HEK293 (cell line): ENCODE measurements around the gene KIF18A.

Source experiments
- CTCF ChIA-PET: fragments of 350-600 bp; formaldehyde crosslinking; extraction: SDS; loops from one replicate; lab custom pipeline; 2021; ENCODE audit warnings: antibody characterized with exemption; lab: Yijun Ruan, JAX
- POLR2A ChIA-PET: fragments of 300-600 bp; formaldehyde crosslinking; extraction: SDS; loops from one replicate; lab custom pipeline; 2020; ENCODE audit warnings: antibody characterized with exemption, inconsistent platforms; lab: Yijun Ruan, JAX
- H3K27ac ChIP-seq: fragments of 200-500 bp; sonication (Bioruptor generic); 2 replicates; pipeline ENCODE4 v1.5.1; 2014; ENCODE audit warnings: low read depth, low read length, control low read depth, inconsistent platforms; ENCODE audit errors: extremely low read depth
- H3K36me3 ChIP-seq, 2 experiments: fragments of 200-500 bp in 1 of 2; sonication (Bioruptor generic) in 1 of 2; 1 replicate in 1 of 2; 2 replicates in 1 of 2; pipeline ENCODE4 v1.5.1; 2014 to 2017; ENCODE audit warnings: inconsistent platforms in 2 of 2, low read length in 2 of 2; ENCODE audit not compliant: control insufficient read depth in 2 of 2, insufficient read depth in 1 of 2
- H3K4me1 ChIP-seq: fragments of 200-500 bp; sonication (Bioruptor generic); 2 replicates; pipeline ENCODE4 v1.5.1; 2014; ENCODE audit warnings: mild to moderate bottlenecking, low read length, inconsistent platforms; ENCODE audit not compliant: control insufficient read depth, insufficient read depth
- H3K4me3 ChIP-seq: 2 replicates; pipeline ENCODE4 v1.5.1; 2011; ENCODE audit warnings: low read depth, mild to moderate bottlenecking, control low read depth, low read length, moderate library complexity
- H3K9me3 ChIP-seq: fragments of 200-500 bp; sonication (Bioruptor generic); 2 replicates; pipeline ENCODE4 v1.5.1; 2014; ENCODE audit warnings: low read depth, low read length, inconsistent platforms; ENCODE audit not compliant: control insufficient read depth, insufficient read depth
- FEZF1 ChIP-seq: fragments of 450-650 bp; formaldehyde crosslinking; IDR thresholded peaks from 2 replicates; pipeline ENCODE4 v1.5.1; 2016; ENCODE audit warnings: missing biosample characterization, missing genetic modification characterization
- GLIS2 ChIP-seq: fragments of 450-650 bp; formaldehyde crosslinking; IDR thresholded peaks from 2 replicates; pipeline ENCODE4 v1.5.1; 2016; ENCODE audit warnings: missing biosample characterization, missing genetic modification characterization
- HOXA7 ChIP-seq: sonication (generic); formaldehyde crosslinking; IDR thresholded peaks from 2 replicates; pipeline ENCODE4 v1.8.1; 2022; ENCODE audit warnings: missing genetic modification reagents, borderline replicate concordance
- KLF1 ChIP-seq: fragments of 450-650 bp; formaldehyde crosslinking; IDR thresholded peaks from 2 replicates; pipeline ENCODE4 v1.5.1; 2016; ENCODE audit warnings: missing biosample characterization, missing genetic modification characterization
- SALL2 ChIP-seq: fragments of 450-650 bp; formaldehyde crosslinking; IDR thresholded peaks from 2 replicates; pipeline ENCODE4 v1.5.0; 2017; ENCODE audit warnings: missing biosample characterization, mild to moderate bottlenecking, missing genetic modification characterization, borderline replicate concordance
- SP3 ChIP-seq: fragments of 450-650 bp; formaldehyde crosslinking; IDR thresholded peaks from 2 replicates; pipeline ENCODE4 v1.5.1; 2016; ENCODE audit warnings: missing biosample characterization, missing genetic modification characterization
- ZBTB20 ChIP-seq: fragments of 450-650 bp; formaldehyde crosslinking; IDR thresholded peaks from 2 replicates; pipeline ENCODE4 v1.5.1; 2016; ENCODE audit warnings: missing biosample characterization, missing genetic modification characterization
- ZIC2 ChIP-seq: fragments of 450-650 bp; formaldehyde crosslinking; IDR thresholded peaks from 2 replicates; pipeline ENCODE4 v1.5.1; 2016; ENCODE audit warnings: missing biosample characterization, missing genetic modification characterization
- ZNF157 ChIP-seq: fragments of 450-650 bp; formaldehyde crosslinking; IDR thresholded peaks from 2 replicates; pipeline ENCODE4 v1.5.1; 2016; ENCODE audit warnings: missing biosample characterization, missing genetic modification characterization
- ZNF174 ChIP-seq: fragments of 450-650 bp; formaldehyde crosslinking; IDR thresholded peaks from 2 replicates; pipeline ENCODE4 v1.5.0; 2017; ENCODE audit warnings: missing biosample characterization, mild to moderate bottlenecking, missing genetic modification characterization
- ZNF19 ChIP-seq: fragments of 450-650 bp; formaldehyde crosslinking; IDR thresholded peaks from 2 replicates; pipeline ENCODE4; 2016; ENCODE audit warnings: missing biosample characterization, missing genetic modification characterization, low read depth
- ZNF266 ChIP-seq: fragments of 450-650 bp; formaldehyde crosslinking; IDR thresholded peaks from 2 replicates; pipeline ENCODE4 v1.5.1; 2016; ENCODE audit warnings: missing biosample characterization, missing genetic modification characterization, low read depth
- ZNF274 ChIP-seq, 2 experiments: fragments of 200-500 bp in 1 of 2; fragments of 450-650 bp in 1 of 2; sonication (Bioruptor generic) in 1 of 2; formaldehyde crosslinking in 1 of 2; IDR thresholded peaks; 2 replicates each; pipeline versions ENCODE4 v1.5.1 to v1.6.1; 2014 to 2016; ENCODE audit warnings: borderline replicate concordance in 1 of 2, inconsistent platforms in 1 of 2, low read length in 1 of 2, missing biosample characterization in 1 of 2, missing genetic modification characterization in 1 of 2
- ZNF37A ChIP-seq: fragments of 450-650 bp; IDR thresholded peaks from 2 replicates; pipeline ENCODE4 v1.5.1; 2018; ENCODE audit warnings: missing biosample characterization, missing genetic modification characterization
- ZNF530 ChIP-seq: fragments of 450-650 bp; formaldehyde crosslinking; IDR thresholded peaks from 2 replicates; pipeline ENCODE4 v1.5.1; 2016; ENCODE audit warnings: low read depth, missing biosample characterization, missing genetic modification characterization
- ZNF544 ChIP-seq: fragments of 450-650 bp; formaldehyde crosslinking; IDR thresholded peaks from 2 replicates; pipeline ENCODE4 v1.5.0; 2017; ENCODE audit warnings: missing biosample characterization, missing genetic modification characterization
- ZNF558 ChIP-seq: fragments of 450-650 bp; formaldehyde crosslinking; IDR thresholded peaks from 2 replicates; pipeline ENCODE4 v1.5.1; 2016; ENCODE audit warnings: missing biosample characterization, missing genetic modification characterization
- ZNF626 ChIP-seq: fragments of 450-650 bp; sonication (Bioruptor Pico); formaldehyde crosslinking; IDR thresholded peaks from 2 replicates; pipeline ENCODE4 v1.5.1; 2018; ENCODE audit warnings: missing biosample characterization, missing genetic modification characterization, inconsistent platforms
- ZNF701 ChIP-seq: fragments of 450-650 bp; formaldehyde crosslinking; IDR thresholded peaks from 2 replicates; pipeline ENCODE4 v1.5.1; 2016; ENCODE audit warnings: missing biosample characterization, missing genetic modification characterization
- ZNF768 ChIP-seq: fragments of 450-650 bp; formaldehyde crosslinking; IDR thresholded peaks from 2 replicates; pipeline ENCODE4 v1.5.1; 2018; ENCODE audit warnings: missing biosample characterization, mild to moderate bottlenecking, missing genetic modification characterization
- ZNF777 ChIP-seq: fragments of 450-650 bp; formaldehyde crosslinking; IDR thresholded peaks from 2 replicates; pipeline ENCODE4 v1.5.1; 2017; ENCODE audit warnings: missing biosample characterization, missing genetic modification characterization, borderline replicate concordance
- ZNF785 ChIP-seq: fragments of 450-650 bp; formaldehyde crosslinking; IDR thresholded peaks from 2 replicates; pipeline ENCODE4 v1.5.1; 2016; ENCODE audit warnings: missing biosample characterization, missing genetic modification characterization
- ZNF791 ChIP-seq: fragments of 450-650 bp; formaldehyde crosslinking; IDR thresholded peaks from 2 replicates; pipeline ENCODE4 v1.5.1; 2016; ENCODE audit warnings: missing biosample characterization, missing genetic modification characterization
- TF ChIP-seq, protein P1 (sequence below): fragments of 450-650 bp; formaldehyde crosslinking; IDR thresholded peaks from 2 replicates; pipeline ENCODE4 v1.5.1; 2016; ENCODE audit warnings: missing biosample characterization, missing genetic modification characterization
- TF ChIP-seq, protein P2 (sequence below): fragments of 450-650 bp; formaldehyde crosslinking; IDR thresholded peaks from 2 replicates; pipeline ENCODE4 v1.5.0; 2017; ENCODE audit warnings: missing biosample characterization, missing genetic modification characterization, borderline replicate concordance
- TF ChIP-seq, protein P3 (sequence below): fragments of 450-650 bp; formaldehyde crosslinking; IDR thresholded peaks from 2 replicates; pipeline ENCODE4 v1.5.1; 2016; ENCODE audit warnings: missing biosample characterization, missing genetic modification characterization
- TF ChIP-seq, protein P4 (sequence below): fragments of 450-650 bp; formaldehyde crosslinking; IDR thresholded peaks from 2 replicates; pipeline ENCODE4 v1.5.1; 2016; ENCODE audit warnings: missing biosample characterization, missing genetic modification characterization
- TF ChIP-seq, protein P5 (sequence below): fragments of 450-650 bp; formaldehyde crosslinking; IDR thresholded peaks from 2 replicates; pipeline ENCODE4 v1.5.1; 2016; ENCODE audit warnings: missing biosample characterization, missing genetic modification characterization

KIF18A gene

DNA sequence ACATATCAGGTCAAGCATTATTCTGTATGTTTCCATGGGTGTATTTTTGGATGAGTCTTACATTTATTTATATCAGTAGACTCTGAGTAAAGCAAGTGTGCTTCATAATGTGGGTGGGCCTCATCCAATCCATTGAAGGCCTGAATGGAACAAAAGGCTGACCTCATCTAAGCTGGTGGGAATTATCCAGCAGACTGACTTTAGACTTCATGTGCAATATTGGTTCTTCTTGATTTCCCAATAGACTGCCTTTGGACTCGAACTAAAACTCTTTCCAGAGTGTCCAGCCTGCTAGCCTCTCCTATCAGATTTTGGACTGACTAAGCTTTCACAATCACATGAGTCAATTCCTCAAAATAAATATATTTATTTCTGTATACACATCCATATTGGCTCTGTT, 116.2 kb downstream of the KIF18A start:
- TF ChIP-seq ZNF157 (tag by site-specific recombination) (no peak), ZNF530 (tag by site-specific recombination) (no peak), ZNF785 (tag by site-specific recombination) (no peak), ZNF174 (tag by site-specific recombination) (no peak), SP3 (tag by site-specific recombination) (no peak), ZNF626 (tag by site-specific recombination) (no peak), ZNF791 (tag by site-specific recombination) (no peak), ZNF266 (no peak)
- TF ChIP-seq, all 188 proteins: peak for 0
- Histone ChIP-seq H3K36me3 (no peaks in the 10 kb centered on the region), H3K4me3 (no peak overlapping the region), H3K9me3 (no peaks in the 10 kb centered on the region), H3K27ac (no peak overlapping the region), H3K4me1 (no peaks in the 10 kb centered on the region)
- ChIA-PET CTCF (no interaction called here), POLR2A (no interaction called here)

DNA sequence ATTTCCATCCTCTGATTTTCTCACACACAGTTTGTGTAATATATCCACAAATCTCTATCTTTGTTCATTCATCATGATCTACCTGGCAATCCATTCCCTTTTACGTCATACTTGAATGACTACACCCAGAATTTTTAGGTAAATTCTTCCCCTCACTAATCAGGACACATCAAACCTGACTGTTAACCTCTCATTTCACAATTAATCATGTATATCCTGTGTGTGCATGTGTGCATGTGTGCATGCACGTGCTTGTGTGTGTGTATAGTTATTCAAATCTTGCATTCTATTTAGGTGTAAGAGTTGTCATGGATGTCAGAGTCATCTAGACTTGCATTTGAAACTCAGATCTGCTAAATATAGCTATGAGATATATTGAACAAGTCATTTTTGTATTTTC, 130.4 kb downstream of the KIF18A start:
- Histone ChIP-seq H3K27ac (no peak overlapping the region), H3K4me1 (no peaks in the 10 kb centered on the region), H3K36me3 (no peaks in the 10 kb centered on the region), H3K4me3 (no peak overlapping the region), H3K9me3 (no peaks in the 10 kb centered on the region)
- POLR2A ChIA-PET, result no interaction called here
- TF ChIP-seq HOXA7 (CRISPR knock-in tag), result no peak
- no peak for TF ChIP-seq ZNF701
- no peak for TF ChIP-seq ZBTB20 (tag by site-specific recombination)
- TF ChIP-seq ZNF274 (IDR thresholded peaks at IDR 0.05; ENCODE audit: low read length), result no peak
- no peak for TF ChIP-seq ZNF274 (tag by site-specific recombination; IDR thresholded peaks at IDR 0.05; ENCODE audit: borderline replicate concordance)
- TF ChIP-seq, protein P1, sequence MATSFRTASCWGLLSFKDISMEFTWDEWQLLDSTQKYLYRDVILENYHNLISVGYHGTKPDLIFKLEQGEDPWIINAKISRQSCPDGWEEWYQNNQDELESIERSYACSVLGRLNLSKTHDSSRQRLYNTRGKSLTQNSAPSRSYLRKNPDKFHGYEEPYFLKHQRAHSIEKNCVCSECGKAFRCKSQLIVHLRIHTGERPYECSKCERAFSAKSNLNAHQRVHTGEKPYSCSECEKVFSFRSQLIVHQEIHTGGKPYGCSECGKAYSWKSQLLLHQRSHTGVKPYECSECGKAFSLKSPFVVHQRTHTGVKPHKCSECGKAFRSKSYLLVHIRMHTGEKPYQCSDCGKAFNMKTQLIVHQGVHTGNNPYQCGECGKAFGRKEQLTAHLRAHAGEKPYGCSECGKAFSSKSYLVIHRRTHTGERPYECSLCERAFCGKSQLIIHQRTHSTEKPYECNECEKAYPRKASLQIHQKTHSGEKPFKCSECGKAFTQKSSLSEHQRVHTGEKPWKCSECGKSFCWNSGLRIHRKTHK (tag by site-specific recombination), result no peak
- TF ChIP-seq ZNF544 (tag by site-specific recombination), result no peak
- TF ChIP-seq, protein P2, sequence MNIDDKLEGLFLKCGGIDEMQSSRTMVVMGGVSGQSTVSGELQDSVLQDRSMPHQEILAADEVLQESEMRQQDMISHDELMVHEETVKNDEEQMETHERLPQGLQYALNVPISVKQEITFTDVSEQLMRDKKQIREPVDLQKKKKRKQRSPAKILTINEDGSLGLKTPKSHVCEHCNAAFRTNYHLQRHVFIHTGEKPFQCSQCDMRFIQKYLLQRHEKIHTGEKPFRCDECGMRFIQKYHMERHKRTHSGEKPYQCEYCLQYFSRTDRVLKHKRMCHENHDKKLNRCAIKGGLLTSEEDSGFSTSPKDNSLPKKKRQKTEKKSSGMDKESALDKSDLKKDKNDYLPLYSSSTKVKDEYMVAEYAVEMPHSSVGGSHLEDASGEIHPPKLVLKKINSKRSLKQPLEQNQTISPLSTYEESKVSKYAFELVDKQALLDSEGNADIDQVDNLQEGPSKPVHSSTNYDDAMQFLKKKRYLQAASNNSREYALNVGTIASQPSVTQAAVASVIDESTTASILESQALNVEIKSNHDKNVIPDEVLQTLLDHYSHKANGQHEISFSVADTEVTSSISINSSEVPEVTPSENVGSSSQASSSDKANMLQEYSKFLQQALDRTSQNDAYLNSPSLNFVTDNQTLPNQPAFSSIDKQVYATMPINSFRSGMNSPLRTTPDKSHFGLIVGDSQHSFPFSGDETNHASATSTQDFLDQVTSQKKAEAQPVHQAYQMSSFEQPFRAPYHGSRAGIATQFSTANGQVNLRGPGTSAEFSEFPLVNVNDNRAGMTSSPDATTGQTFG (tag by site-specific recombination), result no peak
- TF ChIP-seq FEZF1, result no peak
- TF ChIP-seq, protein P3, sequence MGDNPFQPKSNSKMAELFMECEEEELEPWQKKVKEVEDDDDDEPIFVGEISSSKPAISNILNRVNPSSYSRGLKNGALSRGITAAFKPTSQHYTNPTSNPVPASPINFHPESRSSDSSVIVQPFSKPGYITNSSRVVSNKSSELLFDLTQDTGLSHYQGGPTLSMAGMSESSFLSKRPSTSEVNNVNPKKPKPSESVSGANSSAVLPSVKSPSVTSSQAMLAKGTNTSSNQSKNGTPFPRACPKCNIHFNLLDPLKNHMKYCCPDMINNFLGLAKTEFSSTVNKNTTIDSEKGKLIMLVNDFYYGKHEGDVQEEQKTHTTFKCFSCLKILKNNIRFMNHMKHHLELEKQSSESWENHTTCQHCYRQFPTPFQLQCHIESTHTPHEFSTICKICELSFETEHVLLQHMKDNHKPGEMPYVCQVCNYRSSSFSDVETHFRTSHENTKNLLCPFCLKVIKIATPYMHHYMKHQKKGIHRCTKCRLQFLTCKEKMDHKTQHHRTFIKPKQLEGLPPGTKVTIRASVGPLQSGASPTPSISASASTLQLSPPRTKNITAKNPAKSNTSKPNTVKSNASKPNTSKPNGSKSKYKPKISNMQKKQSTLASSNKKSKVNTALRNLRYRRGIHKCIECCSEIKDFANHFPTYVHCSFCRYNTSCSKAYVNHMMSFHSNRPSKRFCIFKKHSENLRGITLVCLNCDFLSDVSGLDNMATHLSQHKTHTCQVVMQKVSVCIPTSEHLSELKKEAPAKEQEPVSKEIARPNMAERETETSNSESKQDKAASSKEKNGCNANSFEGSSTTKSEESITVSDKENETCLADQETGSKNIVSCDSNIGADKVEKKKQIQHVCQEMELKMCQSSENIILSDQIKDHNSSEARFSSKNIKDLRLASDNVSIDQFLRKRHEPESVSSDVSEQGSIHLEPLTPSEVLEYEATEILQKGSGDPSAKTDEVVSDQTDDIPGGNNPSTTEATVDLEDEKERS (tag by site-specific recombination), result no peak
- no peak for TF ChIP-seq ZNF19 (tag by site-specific recombination)
- TF ChIP-seq ZNF777 (tag by site-specific recombination), result no peak
- no peak for TF ChIP-seq ZNF558 (tag by site-specific recombination)
- TF ChIP-seq, protein P4, sequence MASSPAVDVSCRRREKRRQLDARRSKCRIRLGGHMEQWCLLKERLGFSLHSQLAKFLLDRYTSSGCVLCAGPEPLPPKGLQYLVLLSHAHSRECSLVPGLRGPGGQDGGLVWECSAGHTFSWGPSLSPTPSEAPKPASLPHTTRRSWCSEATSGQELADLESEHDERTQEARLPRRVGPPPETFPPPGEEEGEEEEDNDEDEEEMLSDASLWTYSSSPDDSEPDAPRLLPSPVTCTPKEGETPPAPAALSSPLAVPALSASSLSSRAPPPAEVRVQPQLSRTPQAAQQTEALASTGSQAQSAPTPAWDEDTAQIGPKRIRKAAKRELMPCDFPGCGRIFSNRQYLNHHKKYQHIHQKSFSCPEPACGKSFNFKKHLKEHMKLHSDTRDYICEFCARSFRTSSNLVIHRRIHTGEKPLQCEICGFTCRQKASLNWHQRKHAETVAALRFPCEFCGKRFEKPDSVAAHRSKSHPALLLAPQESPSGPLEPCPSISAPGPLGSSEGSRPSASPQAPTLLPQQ (tag by site-specific recombination), result no peak
- TF ChIP-seq KLF1 (tag by site-specific recombination), result no peak
- TF ChIP-seq GLIS2 (tag by site-specific recombination), result no peak
- TF ChIP-seq ZNF768, result no peak
- TF ChIP-seq, protein P5, sequence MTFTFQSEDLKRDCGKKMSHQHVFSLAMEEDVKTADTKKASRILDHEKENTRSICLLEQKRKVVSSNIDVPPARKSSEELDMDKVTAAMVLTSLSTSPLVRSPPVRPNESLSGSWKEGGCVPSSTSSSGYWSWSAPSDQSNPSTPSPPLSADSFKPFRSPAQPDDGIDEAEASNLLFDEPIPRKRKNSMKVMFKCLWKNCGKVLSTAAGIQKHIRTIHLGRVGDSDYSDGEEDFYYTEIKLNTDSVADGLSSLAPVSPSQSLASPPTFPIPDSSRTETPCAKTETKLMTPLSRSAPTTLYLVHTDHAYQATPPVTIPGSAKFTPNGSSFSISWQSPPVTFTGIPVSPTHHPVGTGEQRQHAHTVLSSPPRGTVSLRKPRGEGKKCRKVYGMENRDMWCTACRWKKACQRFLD, result no peak
- no peak for TF ChIP-seq ZNF37A
- no peak for TF ChIP-seq ZIC2 (tag by site-specific recombination)
- no peak for TF ChIP-seq SALL2
- CTCF ChIA-PET, result no interaction called here
